ENCODE measurements around the gene FOXQ1. TPM values are rescaled to one million over a fixed set of nuclear protein-coding genes. Genes with fewer than 3 reads are reported as not detected.
"Not testable (repeated sequence)": the region's sequence is repeated elsewhere in the genome, so short reads cannot be mapped to it uniquely, and the experiment has no call there.

Gene FOXQ1
- polyA plus RNA-seq, 3 donors from 2014 or later = not detected

GRCh38 chr6:1337791-1338190 lies 25.9 kb downstream of the FOXQ1 start:
- H3K27ac Mint-ChIP-seq = no peak overlapping the region
- H3K36me3 Mint-ChIP-seq = no peaks in the 10 kb centered on the region
- peaks cover 4 to 8% (median 7%) of the 10 kb centered on the region in 3 donors for H3K27me3 Mint-ChIP-seq (ENCODE audit: low read depth in 3 of 3)
- no peaks in the 10 kb centered on the region for H3K4me1 Mint-ChIP-seq
- no peak for DNase-seq
- H3K9me3 Mint-ChIP-seq = peaks cover 0 to 1% (median 0%) of the 10 kb centered on the region in 6 donors
- no peak overlapping the region for H3K4me3 Mint-ChIP-seq

GRCh38 chr6:1346101-1346500 lies 34.2 kb downstream of the FOXQ1 start:
- peaks cover 8 to 21% (median 14%) of the 10 kb centered on the region in 6 donors for H3K9me3 Mint-ChIP-seq
- H3K27ac Mint-ChIP-seq = no peak overlapping the region
- DNase-seq = no peak
- H3K36me3 Mint-ChIP-seq = peaks cover under 1 to 5% (median 1%) of the 10 kb centered on the region in 3 donors
- H3K4me1 Mint-ChIP-seq = no peaks in the 10 kb centered on the region
- no peak overlapping the region for H3K4me3 Mint-ChIP-seq
- H3K27me3 Mint-ChIP-seq (ENCODE audit: low read depth in 3 of 3) = peaks cover 3 to 14% (median 7%) of the 10 kb centered on the region in 3 donors

DNA sequence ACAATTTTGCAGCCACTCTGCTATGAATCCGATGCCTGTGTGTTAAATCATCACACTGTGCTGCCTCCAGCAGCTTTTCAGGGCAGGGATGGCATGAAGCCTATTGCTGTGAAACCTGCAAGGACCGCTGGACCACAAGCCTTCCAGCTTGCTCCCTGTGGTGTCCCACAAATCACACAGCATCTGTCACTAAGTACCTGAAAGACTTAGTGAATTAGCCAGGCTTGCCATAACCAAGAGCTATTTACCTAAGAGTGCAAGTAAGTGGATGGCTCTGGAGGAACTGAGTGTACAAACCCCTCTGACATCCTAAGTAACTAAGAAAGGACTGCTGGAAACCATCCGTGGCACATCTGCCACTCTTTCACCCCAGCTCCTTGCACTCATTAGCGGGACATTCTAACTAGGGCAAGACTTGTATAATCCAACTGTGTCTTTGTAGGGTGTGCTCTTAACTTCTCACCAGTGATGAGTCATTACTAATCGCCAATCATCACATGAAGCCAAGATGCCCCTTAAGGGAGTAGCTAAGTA lies 34.7 kb downstream of the FOXQ1 start:
- Mint-ChIP-seq H3K27me3 (ENCODE audit: low read depth in 3 of 3) (peaks cover 4 to 15% (median 4%) of the 10 kb centered on the region in 3 donors), H3K4me3 (no peak overlapping the region), H3K9me3 (peaks cover 13 to 26% (median 19%) of the 10 kb centered on the region in 6 donors), H3K27ac (no peak overlapping the region), H3K4me1 (no peaks in the 10 kb centered on the region), H3K36me3 (peaks cover 5% of the 10 kb centered on the region in 3 donors)
- no peak for DNase-seq

- Mint-ChIP-seq H3K27me3 (ENCODE audit: low read depth in 3 of 3) (peaks cover 4 to 13% (median 5%) of the 10 kb centered on the region in 3 donors), H3K9me3 (peaks cover 16 to 31% (median 22%) of the 10 kb centered on the region in 6 donors), H3K36me3 (peaks cover 5 to 8% (median 8%) of the 10 kb centered on the region in 3 donors), H3K4me1 (no peaks in the 10 kb centered on the region), H3K4me3 (no peak overlapping the region), H3K27ac (no peak overlapping the region)
- no peak for DNase-seq
These were observed 35.3 kb downstream of the FOXQ1 start for GRCh38 chr6:1347161-1347560.

GRCh38 chr6:1348675-1349074 lies 36.8 kb downstream of the FOXQ1 start:
- H3K9me3 Mint-ChIP-seq = peaks cover 21 to 40% (median 25%) of the 10 kb centered on the region in 6 donors

GRCh38 chr6:1349655-1350054 lies 37.8 kb downstream of the FOXQ1 start:
- Mint-ChIP-seq H3K27ac (no peak overlapping the region), H3K4me3 (no peak overlapping the region), H3K27me3 (ENCODE audit: low read depth in 3 of 3) (peaks cover 5 to 22% (median 5%) of the 10 kb centered on the region in 3 donors)

More at GRCh38 chr6:1348675-1349074, 36.8 kb downstream of the FOXQ1 start:
- H3K4me3 Mint-ChIP-seq = no peak overlapping the region
- no peaks in the 10 kb centered on the region for H3K4me1 Mint-ChIP-seq
- peaks cover 5 to 22% (median 5%) of the 10 kb centered on the region in 3 donors for H3K27me3 Mint-ChIP-seq (ENCODE audit: low read depth in 3 of 3)
- H3K36me3 Mint-ChIP-seq = peaks cover 5 to 8% (median 5%) of the 10 kb centered on the region in 3 donors
- H3K27ac Mint-ChIP-seq = no peak overlapping the region
- DNase-seq = no peak

DNA sequence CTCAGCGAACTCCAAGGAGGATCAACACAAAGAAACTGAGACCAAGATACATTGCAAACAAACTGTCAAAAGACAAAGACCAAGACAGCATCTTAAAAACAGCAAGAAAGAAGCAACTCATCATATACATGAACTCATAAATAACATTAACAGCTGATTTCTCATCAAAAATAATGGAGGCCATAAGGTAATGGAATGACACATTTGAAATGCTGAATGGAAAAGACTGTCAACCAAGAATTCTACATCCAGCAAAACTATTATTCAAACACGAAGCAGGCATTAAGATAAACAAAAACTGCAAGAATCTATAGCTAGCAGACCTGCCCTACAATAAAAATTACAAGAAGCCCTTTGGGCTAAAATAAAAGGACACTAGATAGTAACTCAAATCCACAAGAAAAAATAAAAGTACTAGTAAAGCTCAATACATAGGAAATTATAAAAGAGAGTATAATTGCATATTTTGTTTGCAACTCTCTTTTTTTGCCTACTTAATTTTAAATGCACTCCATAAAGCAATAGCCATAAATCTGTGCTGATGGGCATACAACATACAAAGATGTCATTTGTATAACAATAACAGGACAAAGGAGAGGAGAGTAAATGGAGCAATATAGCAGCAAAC lies 39.6 kb downstream of the FOXQ1 start:
- no peak overlapping the region for H3K27ac Mint-ChIP-seq

More at GRCh38 chr6:1349655-1350054, 37.8 kb downstream of the FOXQ1 start:
- no peak for DNase-seq
- H3K4me1 Mint-ChIP-seq = no peaks in the 10 kb centered on the region
- H3K9me3 Mint-ChIP-seq = peaks cover 16 to 32% (median 24%) of the 10 kb centered on the region in 6 donors
- peaks cover 4 to 8% (median 5%) of the 10 kb centered on the region in 3 donors for H3K36me3 Mint-ChIP-seq

DNA sequence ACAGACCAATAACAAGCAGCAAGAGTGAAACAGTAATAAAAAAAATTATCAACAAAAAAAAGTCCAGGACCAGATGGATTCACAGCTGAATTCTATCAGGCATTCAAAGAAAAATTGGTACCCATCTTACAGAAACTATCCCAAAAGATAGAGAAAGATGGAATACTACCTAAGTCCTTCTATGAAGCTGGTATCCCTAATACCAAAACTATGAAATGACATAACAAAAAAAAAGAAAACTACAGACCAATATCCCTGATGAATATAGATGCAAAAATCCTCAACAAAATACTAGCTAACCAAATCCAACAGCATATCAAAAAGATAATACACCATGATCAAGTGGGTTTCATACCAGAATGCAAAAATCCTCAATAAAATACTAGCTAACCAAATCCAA lies 43.2 kb downstream of the FOXQ1 start:
- peaks cover 16 to 32% (median 18%) of the 10 kb centered on the region in 6 donors for H3K9me3 Mint-ChIP-seq
- not testable (repeated sequence) for H3K4me3 Mint-ChIP-seq, DNase-seq, H3K36me3 Mint-ChIP-seq, H3K4me1 Mint-ChIP-seq, H3K27ac Mint-ChIP-seq
- peaks cover 5 to 14% (median 7%) of the 10 kb centered on the region in 3 donors for H3K27me3 Mint-ChIP-seq (ENCODE audit: low read depth in 3 of 3)

More for the DNA sequence above, 39.6 kb downstream of the FOXQ1 start:
- H3K27me3 Mint-ChIP-seq (ENCODE audit: low read depth in 3 of 3) = peaks cover 4 to 20% (median 5%) of the 10 kb centered on the region in 3 donors
- no peak for DNase-seq
- H3K9me3 Mint-ChIP-seq = peaks cover 16 to 32% (median 22%) of the 10 kb centered on the region in 6 donors
- H3K4me3 Mint-ChIP-seq = no peak overlapping the region
- no peaks in the 10 kb centered on the region for H3K4me1 Mint-ChIP-seq
- H3K36me3 Mint-ChIP-seq = peaks cover 4 to 8% (median 5%) of the 10 kb centered on the region in 3 donors

GRCh38 chr6:1361717-1362116 lies 49.8 kb downstream of the FOXQ1 start:
- not testable (repeated sequence) for H3K4me3 Mint-ChIP-seq, H3K27ac Mint-ChIP-seq, H3K4me1 Mint-ChIP-seq, DNase-seq, H3K36me3 Mint-ChIP-seq, H3K9me3 Mint-ChIP-seq
- peaks cover 0 to 11% (median 4%) of the 10 kb centered on the region in 3 donors for H3K27me3 Mint-ChIP-seq (ENCODE audit: low read depth in 3 of 3)

GRCh38 chr6:1362643-1363042 lies 50.7 kb downstream of the FOXQ1 start:
- H3K4me3 Mint-ChIP-seq = no peak overlapping the region
- no peak overlapping the region for H3K27ac Mint-ChIP-seq
- H3K36me3 Mint-ChIP-seq = no peaks in the 10 kb centered on the region
- H3K4me1 Mint-ChIP-seq = no peaks in the 10 kb centered on the region
- H3K27me3 Mint-ChIP-seq (ENCODE audit: low read depth in 3 of 3) = peaks cover 0 to 11% (median 3%) of the 10 kb centered on the region in 3 donors
- no peaks in the 10 kb centered on the region for H3K9me3 Mint-ChIP-seq
- DNase-seq = no peak

DNA sequence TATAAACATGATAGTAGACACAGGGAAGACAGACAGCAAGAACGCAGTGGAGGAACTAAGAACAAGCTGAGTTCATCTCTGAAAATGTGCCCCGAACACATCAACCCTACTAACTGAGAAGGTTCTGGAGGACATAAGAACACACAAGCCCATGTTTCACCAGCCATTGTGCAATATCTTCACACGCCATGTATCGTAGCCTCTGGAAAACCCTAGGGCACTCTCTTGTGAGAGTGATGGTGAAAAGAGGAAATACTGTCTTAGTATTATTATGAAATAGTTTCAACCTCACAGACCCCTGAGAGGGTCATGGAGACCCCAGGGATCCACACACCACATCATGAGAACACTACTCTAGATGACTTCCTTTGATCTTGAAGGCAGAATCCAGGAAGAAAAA lies 51.4 kb downstream of the FOXQ1 start:
- Mint-ChIP-seq H3K9me3 (no peaks in the 10 kb centered on the region), H3K27ac (no peak overlapping the region), H3K4me3 (no peak overlapping the region), H3K36me3 (no peaks in the 10 kb centered on the region), H3K4me1 (no peaks in the 10 kb centered on the region), H3K27me3 (ENCODE audit: low read depth in 3 of 3) (peaks cover 0 to 14% (median 3%) of the 10 kb centered on the region in 3 donors)
- no peak for DNase-seq

DNA sequence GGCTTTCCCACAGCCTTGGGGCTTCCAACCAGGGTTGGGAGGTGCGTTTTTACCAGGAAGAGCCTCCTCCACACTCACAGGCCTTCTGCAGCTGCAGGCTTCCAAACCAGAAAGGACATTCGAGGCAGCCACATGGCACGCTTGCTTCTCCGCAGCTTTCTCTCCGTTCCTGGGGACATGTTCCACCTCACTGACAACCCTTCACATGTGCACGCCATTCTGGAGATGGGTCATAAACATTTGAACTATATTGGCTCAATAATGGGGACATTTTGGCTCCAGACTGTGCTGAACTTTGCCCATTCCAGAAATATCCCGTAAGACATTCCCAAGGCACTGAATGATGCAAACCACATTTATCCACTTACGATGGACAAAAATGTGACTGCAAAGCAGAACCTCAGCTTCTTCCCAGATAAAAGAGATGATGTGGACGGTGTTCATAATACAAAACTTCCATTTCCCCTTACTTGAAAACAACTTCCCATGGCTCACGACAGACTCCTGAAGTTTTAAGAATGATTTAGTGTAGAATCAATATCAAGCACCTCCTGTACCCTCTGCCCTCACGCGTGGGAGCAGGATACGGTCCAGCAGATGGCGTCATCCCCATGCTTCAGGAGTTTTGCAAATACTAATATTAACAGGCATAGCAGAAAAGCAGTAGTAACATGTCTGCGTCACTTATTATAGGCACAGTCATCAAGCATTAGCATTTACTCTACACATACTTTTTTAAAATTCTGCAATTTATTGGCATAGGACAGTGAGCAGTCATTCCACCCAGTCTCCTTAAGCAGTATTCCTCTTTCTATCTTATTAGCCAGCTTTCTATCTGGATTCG lies 52.1 kb downstream of the FOXQ1 start:
- no peak overlapping the region for H3K27ac Mint-ChIP-seq
- H3K9me3 Mint-ChIP-seq = no peaks in the 10 kb centered on the region
- no peaks in the 10 kb centered on the region for H3K4me1 Mint-ChIP-seq
- peaks cover 0 to 16% (median 3%) of the 10 kb centered on the region in 3 donors for H3K27me3 Mint-ChIP-seq (ENCODE audit: low read depth in 3 of 3)
- no peak for DNase-seq
- H3K4me3 Mint-ChIP-seq = no peak overlapping the region
- no peaks in the 10 kb centered on the region for H3K36me3 Mint-ChIP-seq

Data from immature natural killer cell (primary cell).